Fibroblast of skin of left quadriceps (primary cell): ENCODE measurements around the gene POU2F1.
"Not testable (repeated sequence)": the region's sequence is repeated elsewhere in the genome, so short reads cannot be mapped to it uniquely, and the experiment has no call there.

Source experiments
- DNase-seq, 2 experiments: peaks; one replicate each; pipeline ENCODE4 v3.0.0-alpha.2; 2013; ENCODE audit warnings: low read depth in 2 of 2

The POU2F1 gene

DNA sequence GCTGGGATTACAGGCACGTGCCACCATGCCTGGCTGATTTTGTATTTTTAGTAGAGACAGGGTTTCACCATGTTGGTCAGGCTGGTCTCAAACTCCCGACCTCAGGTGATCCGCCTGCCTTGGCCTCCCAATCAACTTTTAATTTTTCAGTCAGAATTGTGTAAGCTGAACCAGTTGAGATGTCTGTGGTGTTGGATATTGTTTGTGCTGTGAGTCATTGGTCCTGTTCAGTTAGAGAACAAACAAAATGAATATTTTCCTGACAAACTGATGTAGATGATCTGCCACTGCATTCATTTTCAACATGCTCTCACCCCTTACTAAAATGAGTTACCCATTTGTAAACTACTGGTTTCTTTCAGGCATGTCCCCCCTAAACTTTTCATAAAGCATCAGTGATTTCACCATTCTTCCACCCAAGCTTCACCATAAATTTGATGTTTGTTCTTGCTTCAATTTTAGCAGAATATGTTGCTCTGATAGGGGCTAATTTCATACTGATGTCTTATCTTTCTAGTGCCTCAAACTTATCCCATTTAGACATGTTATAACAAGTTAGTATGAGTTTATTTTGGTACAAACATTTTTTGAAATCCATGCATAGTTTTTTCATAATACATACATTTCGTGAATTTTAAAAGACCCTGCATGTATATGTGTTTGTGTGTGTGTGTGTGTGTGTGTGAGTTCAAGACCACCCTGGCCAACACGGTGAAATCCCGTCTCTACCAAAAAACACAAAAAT is 15.2 kb upstream of the POU2F1 start:
- DNase-seq = not testable (repeated sequence)

DNA sequence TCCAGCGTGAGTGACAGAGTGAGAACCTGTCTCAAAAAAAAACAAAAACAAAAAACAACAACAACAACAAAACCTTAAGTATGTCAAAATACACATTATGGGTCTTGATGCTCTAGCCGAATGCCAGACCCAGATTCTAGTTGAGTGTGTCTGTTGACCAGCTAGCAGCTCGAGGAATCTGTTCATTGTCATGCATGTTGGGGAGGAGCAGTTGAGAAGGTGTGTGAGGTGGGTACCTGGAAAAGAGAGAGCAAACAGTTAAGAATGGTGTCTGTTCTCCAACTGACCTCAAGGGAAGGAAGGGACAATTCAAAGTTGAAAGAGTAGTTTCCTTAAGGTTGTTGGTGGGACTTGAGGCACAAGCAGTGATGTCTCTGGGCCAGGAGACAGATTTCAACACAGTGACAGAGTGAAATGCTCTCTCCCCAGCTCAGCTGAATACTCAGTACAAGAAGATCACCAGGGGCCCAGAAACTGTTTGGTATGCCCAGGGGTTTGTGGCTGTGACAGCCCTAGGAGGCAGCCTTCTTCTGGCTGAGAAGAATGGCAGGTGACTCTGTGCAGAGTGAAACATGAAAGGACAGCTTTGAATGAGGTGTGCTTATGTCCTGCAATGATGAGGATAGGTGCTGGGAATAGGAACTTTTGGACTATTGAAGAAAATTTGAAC is 14.4 kb upstream of the POU2F1 start:
- DNase-seq = no peak

- no peak for DNase-seq
Measured at GRCh38 chr1:167207940-167208623, 12.6 kb upstream of the POU2F1 start.

- DNase-seq = no peak
Measured at GRCh38 chr1:167208624-167208976, 12.1 kb upstream of the POU2F1 start.

GRCh38 chr1:167209044-167209443 is 11.6 kb upstream of the POU2F1 start:
- no peak for DNase-seq

GRCh38 chr1:167210966-167211674 is 9.6 kb upstream of the POU2F1 start:
- DNase-seq = no peak

DNA sequence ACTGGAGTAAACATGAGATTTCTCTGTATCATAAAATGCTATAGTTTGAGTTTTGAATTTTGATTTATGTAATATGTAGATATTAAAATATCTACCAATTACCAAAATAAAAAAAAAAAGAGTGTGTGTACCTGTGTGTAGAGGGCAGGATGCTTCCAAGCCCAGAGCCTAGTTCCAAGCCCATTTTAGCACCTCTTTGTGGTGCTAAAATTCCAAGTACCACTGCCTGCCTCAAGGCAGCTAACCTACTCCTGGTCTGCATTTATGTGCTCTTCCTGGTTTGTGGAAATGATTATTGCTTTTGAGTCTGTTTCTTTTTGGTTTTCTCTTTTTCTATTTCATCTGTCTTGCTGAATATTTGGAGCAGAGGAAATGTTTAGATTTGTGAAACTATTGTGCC is 8.7 kb upstream of the POU2F1 start:
- DNase-seq = no peak

DNA sequence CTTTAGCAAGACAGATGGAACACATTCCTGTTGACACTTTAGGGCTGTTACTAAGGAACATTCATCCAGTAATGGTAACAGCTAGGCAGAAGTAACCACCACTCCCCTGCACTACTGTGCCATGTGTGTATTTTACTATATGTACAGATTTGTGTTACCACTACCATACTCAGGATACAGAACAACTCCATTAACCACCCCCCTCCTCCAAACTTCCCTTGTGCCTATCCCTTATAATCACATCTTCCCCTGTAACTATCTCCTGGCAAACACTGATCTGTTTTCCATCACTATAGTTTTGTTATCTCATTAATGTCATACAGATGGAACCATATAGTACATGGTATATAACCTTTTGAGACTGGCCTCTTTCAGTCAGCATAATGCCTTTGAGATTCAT is 3.9 kb upstream of the POU2F1 start:
- DNase-seq = no peak

DNA sequence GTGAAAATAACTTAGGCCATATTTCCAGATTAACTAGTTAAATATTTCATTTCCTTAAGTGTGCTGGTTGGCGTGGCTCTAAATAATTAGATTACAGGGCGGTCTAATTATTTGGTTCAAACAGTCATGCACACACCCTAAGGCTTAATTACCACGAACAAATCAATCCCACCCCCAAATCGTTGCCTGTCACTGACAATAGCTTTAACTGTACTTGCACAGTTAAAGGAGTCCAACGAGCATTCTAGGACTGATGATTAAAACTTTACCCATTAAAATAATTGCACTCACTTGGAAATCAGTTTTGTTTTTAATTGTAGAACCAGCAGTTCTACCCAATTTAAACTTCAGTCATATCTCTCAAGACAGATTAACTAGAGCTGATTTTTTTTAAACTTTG is 1.5 kb upstream of the POU2F1 start:
- DNase-seq = no peak

DNA sequence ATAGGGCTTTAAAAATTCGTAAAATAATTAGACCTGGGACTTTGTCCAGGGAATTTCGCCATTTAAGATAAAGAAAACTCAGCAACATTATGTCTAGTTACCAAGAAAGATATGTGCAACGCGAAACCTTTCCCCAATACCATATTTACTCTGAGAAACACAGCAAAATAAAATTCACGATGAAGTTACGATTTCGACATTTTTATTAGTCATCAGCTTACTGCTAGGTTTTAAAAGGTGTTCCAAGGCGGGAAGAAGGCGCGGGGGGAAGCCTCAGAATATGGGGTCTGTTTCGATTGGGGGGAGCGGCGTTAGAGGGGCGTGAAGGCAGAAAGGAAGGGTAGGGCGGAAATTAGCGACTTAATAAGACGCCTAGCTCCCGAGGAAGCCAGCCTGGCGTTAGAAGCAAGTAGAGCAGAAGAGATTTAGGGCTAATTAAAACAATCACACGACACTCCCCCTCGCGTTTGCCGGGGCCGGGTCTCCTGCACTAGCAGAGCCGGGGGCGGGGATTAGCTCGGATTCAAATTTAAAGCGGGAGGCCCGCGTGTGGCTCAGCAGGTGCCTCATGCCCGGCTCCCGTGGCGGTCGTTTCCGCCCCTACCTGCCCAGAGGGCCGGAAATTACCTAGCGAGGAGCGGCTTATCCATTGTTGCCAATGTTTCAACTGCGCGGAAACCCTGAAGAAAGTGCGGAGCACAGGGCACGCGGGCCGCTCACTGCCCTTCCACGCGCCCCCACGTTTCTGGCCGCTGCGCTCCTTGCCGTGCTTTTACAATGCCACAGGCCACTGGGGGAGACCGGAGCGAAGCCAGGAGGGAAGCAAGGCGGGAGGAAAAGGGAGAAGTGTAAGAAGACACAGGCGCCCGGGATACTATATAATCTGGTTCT is 795 bp upstream of the POU2F1 start:
- peak; percentile 32 to 42 for DNase-seq

GRCh38 chr1:167221126-167221737 is 546 bp downstream of the POU2F1 start:
- no peak for DNase-seq

DNA sequence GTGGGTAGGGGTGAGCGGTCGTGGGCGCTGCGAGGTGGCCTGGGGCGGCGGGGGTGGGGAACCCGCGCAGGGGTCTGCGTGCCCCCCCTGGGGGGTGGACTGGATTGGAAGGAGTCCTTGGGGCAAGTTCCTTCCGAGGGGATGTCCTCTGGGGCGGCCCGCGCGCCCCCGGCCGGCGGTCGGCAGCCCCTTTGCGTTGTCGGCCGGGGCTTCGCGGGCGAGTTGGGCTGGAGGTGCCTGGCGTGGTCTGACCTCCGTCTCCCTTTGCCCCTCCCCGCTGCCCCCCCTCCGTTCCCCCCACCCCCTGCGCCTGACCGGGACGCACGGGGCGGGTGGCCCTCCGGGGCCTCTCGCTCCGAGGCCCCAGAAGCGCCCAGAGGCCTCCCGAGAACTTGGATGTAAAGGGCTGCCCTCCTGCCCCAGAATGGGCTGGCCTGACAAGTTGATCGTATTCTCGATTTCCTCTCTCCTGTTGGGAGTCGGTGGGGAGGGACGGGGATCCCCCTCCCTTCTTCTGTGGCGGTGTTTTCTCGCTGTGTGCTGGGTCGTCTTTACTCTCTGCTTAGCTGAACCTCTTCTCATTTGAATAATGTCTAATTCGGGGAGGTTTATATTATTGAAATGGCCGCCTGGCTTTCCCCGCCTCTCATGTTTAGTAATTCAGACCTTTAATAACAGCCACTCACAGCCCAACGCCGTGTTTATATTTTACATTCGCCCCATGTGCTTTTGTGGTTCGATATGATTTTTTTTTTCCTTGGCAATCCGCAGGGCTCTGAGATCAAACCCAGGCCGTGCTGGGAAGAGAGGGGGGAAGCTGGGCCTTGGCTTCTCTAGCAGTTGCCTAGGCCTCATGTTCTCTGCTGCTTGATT is 1.3 kb downstream of the POU2F1 start:
- DNase-seq = peak; percentile 58 to 59

DNA sequence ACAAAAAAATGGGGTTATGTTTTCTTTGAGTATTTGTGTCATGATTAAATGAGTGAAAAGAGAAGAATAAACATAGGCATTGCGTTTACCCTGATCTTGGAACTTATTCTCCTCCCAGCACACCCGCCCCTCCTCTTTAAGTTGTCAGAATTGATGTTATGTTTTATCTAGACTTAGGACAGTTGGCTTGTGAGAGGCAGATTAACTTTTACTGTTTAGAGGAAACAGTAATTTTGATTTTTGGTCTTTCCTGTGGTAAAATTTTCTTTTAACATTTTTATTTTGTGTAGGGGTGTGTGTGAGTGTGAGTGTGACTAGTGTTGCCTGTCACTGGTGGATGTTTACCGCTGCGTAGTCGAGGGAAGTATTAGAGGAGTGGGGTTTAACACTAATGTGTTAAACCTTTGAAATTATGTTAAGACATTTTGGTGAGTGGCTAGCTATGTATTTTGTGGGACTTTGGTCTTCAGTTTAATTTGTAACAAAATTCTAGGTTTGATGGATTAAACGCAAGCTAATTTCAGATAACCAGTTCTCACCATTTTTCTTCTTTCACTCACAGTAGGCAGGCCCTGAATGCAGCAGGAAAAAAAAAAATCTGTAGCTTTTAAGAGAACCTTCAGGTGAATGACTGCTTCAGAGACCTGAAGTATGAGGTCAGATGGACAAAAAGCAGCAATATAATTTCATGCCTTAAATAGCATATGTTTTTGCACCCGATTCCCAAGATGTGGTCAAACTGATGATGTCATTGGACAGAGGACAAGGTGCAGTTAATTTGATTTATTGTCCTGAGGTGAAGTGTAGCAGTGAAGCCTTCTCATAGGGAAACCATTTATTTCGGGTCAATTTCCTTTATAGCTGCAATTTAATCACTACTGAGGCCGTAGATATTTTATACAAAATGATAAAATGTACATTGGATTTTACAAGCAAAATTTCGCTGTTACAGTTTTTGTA is 2.7 kb downstream of the POU2F1 start:
- DNase-seq = peak in 1 of 2 experiments; percentile 17

DNA sequence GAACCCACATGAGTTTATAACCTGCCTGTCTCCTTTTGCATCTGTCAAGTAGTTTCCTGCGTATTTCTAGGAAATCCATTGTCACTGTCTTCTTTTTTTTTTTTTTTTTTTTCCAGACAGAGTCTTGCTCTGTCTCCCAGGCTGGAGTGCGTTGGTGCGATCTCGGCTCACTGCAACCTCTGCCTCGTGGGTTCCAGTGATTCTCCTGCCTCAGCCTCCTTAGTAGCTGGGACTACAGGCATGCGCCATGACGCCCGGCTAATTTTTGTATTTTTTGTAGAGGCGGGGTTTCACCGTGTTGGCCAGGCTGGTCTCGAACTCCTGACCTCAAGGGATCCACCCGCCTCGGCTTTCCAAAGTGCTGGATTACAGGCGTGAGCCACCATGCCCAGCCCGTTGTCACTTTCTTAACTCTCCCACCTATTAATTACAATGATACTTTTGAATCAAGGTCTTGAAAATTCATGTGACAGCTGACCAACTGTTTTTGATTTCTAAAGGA is 4.1 kb downstream of the POU2F1 start:
- DNase-seq = not testable (repeated sequence)

DNA sequence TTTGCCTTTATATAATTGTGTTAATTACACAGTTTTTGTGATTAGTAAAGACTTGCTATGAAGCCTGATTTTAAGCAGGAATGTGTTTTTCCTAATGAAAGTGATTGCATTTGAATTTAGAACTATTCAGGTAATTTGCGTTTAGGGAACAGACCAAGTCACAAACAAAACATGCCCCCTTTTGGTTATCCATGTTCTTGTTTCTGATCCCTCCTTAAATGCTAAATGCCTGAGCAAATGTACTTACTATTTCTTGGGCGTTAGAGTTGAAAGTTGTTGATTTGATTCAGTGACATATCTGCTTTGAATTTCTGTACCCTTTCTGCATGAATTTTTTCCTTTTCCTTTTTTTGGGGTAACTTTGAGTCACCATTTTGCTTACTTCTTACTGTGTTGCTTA is 5.2 kb downstream of the POU2F1 start:
- no peak for DNase-seq

- DNase-seq = no peak
Measured at GRCh38 chr1:167227934-167228378, 7.3 kb downstream of the POU2F1 start.

DNA sequence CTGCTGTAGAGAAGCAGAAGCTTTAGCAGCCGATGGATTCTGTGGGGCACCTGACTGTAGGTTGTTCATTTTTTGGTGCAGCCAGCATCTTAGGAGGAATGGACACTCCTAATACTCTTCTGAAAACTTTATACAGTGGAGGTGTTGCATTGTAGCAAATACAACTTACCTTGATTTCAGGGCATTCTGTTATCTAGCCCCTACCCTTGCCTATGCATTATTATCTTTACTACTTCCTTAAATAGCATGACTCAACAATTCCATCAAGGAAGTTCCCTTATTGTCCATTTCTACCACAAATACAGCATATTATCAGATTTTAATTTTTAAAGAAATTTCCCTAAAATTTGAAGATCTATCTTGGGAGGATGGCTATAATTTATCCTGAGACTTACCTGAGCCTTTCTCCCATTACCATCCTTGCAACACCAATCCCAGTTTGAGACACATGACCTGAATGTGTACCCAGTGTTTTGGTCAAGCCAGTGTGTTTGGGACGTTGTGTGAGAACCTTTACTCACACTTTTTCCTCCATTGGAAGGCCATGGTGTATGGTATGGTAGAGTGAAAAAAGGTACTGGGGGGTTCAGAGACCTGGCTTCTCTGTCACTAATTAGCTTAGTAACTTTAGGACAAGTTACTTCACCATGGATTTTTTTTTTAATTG is 9.2 kb downstream of the POU2F1 start:
- no peak for DNase-seq

GRCh38 chr1:167230437-167230836 is 9.8 kb downstream of the POU2F1 start:
- no peak for DNase-seq
